T follicular helper cell (primary cell): ENCODE measurements around the gene E2F8.
"Not testable (repeated sequence)": the region's sequence is repeated elsewhere in the genome, so short reads cannot be mapped to it uniquely, and the experiment has no call there.

Source experiments
- DNase-seq: peaks from one replicate; pipeline ENCODE4 v3.0.0-alpha.2; 2020; ENCODE audit warnings: low read depth
- total RNA-seq, 2 experiments: gene quantifications; one replicate each; lab custom pipeline; 2026; lab: John Stamatoyannopoulos, UW

The E2F8 gene
- total RNA-seq: 0 to 0.06 reads per million in 2 experiments

- peak; percentile 58 for DNase-seq
These were observed at the start of gene E2F8 for GRCh38 chr11:19240420-19241259. E2F8 (minus strand) TSS chr11:19240945; CDS start chr11:19240121, 824 bp downstream.

GRCh38 chr11:19290356-19290755, 49.6 kb upstream of the E2F8 start:
- DNase-seq: no peak

GRCh38 chr11:19288256-19288655, 47.5 kb upstream of the E2F8 start:
- no peak for DNase-seq

GRCh38 chr11:19286411-19286810, 45.7 kb upstream of the E2F8 start:
- no peak for DNase-seq

GRCh38 chr11:19284881-19285280, 44.1 kb upstream of the E2F8 start:
- DNase-seq: no peak

- no peak for DNase-seq
These were observed 43.2 kb upstream of the E2F8 start for GRCh38 chr11:19283991-19284390.

GRCh38 chr11:19281555-19281954, 40.8 kb upstream of the E2F8 start:
- DNase-seq: no peak

- DNase-seq: no peak
These were observed 40.3 kb upstream of the E2F8 start for GRCh38 chr11:19281041-19281440.

- DNase-seq: no peak
These were observed 38.7 kb upstream of the E2F8 start for GRCh38 chr11:19279451-19279850.

- DNase-seq: no peak
These were observed 36.4 kb upstream of the E2F8 start for GRCh38 chr11:19276859-19277808.

- DNase-seq: no peak
These were observed 34.8 kb upstream of the E2F8 start for GRCh38 chr11:19275496-19275895.

GRCh38 chr11:19273219-19273618, 32.5 kb upstream of the E2F8 start:
- not testable (repeated sequence) for DNase-seq

GRCh38 chr11:19268909-19269308, 28.2 kb upstream of the E2F8 start:
- DNase-seq: no peak

GRCh38 chr11:19267567-19267966, 26.8 kb upstream of the E2F8 start:
- DNase-seq: no peak

GRCh38 chr11:19263333-19263732, 22.6 kb upstream of the E2F8 start:
- no peak for DNase-seq

- peak; percentile 36 for DNase-seq
These were observed 19.0 kb upstream of the E2F8 start for GRCh38 chr11:19259487-19260345.

- no peak for DNase-seq
These were observed 18.0 kb upstream of the E2F8 start for GRCh38 chr11:19258641-19259230.

GRCh38 chr11:19254441-19254840, 13.7 kb upstream of the E2F8 start:
- not testable (repeated sequence) for DNase-seq

GRCh38 chr11:19253817-19254216, 13.1 kb upstream of the E2F8 start:
- DNase-seq: no peak

GRCh38 chr11:19253153-19253745, 12.5 kb upstream of the E2F8 start:
- DNase-seq: no peak
